Measurements from ENCODE around the gene ZWILCH.
"Not testable (repeated sequence)": the region's sequence is repeated elsewhere in the genome, so short reads cannot be mapped to it uniquely, and the experiment has no call there.

The ZWILCH gene

DNA sequence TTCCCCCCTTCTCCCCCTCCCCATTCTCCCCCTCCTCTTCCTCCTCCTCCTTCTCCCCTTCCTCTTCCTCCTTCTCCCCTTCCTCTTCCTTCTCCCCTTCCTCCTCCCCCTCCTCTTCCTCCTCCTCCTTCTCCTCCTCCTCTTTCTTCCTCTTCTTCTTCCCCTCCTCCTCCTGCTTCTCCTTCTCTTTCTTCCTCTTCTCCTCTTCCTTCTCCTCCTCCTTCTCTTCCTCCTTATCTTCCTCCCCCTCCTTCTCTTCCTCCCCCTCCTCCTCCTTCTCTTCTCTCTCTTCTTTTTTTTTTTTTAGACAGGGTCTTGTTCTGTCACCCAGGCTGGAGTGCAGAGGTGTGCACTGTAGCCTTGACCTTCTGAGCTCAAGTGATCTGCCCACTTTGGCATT, 81.9 kb downstream of the ZWILCH start:
- DNase-seq: no peak

DNA sequence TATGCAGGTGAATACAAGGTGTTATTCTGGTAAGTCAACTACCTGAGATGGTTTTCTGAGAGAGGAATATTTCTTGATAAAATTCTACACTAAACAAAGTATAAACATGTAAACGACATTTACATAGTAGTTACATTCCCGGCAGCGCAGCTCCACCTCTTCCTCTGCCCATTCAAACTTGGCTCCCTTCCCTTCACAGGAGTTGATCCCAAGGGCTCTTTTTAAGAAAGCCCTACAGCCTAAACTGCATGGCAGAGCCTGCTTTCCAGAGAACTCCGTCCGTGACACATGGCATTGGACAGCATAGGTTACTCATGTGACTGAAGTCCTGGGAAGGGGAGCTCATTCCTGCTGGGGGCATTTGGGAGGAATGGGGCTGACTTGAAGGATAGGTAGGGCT, 82.6 kb downstream of the ZWILCH start:
- DNase-seq: no peak

DNA sequence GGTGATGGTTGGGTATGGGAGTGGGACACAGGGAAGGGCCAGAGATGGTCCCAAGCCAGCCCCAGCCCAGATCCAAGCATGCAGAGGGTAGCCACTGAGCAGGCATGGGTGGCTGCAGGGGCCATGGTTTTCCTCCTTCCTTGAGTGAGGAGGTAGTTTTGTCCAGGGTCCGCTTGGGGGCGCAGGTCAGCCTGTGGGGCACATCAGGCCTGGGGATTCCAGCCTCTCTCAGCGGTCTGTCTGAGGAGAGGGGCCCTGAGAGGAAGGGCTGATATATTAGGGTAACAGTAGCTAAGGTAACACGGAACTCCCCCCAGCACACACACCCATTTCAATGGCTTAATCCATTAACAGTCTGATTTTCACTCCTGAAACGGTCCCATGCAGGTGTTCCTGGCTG, 83.4 kb downstream of the ZWILCH start:
- no peak for DNase-seq

DNA sequence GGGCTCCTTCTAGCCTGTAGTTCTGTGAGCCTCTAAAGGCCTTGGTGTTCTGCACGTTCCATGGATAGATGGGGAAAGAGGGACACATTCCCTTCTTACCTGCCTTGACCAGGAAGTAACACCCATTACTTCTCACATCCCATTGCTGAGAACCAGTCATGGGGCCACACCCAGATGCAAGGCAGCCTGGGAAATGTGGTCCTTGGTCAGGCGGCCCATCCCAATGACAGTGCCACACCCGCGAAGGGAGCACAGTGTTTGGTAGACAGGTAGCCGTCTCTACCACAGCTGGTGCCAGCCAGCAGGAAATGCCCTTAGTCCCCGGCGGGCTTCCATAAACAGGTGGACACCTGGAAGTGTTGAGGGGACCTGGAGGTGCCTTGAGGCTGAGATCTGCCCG, 83.8 kb downstream of the ZWILCH start:
- DNase-seq: no peak

DNA sequence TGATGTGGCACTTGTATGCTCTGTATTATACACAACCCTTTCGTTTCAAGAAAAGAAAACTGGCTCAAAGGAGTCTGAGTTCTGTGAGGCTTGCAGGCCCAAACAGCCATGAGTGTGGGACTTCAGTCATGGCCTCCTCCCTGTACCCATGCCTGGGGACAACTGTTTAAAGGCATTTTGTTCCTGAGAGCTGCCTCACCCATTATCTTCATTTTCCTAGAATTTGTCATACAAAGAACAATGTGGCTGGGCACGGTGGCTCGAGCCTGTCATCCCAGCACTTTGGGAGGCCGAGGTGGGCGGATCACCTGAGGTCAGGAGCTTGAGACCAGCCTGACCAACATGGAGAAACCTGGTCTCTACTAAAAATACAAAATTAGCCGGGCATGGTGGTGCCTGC, 84.3 kb downstream of the ZWILCH start:
- not testable (repeated sequence) for DNase-seq

DNA sequence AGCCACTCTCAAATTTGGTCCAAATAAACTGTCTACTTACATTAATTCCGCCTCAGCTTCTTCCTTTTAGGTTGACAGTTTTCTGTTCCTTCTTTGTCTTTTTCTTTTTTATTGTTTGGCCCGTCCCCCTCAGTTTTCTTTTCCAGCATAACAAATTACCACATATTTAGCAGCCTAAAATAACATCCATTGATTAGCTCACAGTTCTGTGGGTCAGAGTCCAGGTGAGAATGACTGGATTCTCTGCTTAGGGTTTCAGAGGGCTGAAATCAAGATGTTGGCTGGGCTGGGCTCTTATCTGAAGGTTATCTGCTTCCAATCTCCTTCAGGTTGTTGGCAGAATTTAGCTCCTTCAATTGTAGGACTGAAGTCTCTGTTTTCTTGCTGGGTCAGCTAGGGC, 85.3 kb downstream of the ZWILCH start:
- no peak for DNase-seq

DNA sequence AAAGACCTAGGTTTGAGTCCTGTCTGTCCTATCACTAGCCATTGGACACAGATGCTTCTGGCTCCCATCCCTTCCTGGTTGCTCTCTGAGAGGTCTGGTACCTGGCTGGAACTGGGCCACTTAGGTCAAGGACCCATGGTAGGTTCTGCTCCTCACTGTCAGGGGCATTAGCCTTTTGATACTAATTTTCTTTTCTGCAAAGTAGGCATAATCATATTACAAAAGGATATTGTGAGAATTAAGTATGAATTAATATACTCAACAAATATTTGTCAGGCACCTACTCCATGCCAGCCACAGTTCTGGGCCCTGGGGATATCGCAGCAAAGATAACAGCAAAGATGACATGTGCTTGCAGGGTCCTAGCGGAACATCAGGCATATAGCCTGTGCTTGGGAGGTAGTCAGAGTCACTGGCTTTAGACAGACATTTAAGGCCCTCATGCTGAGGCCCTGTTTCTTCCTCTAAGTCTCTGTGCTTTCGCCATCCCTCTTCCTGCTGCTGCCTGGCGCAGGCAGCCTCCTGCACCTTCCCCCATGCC, 86.3 kb downstream of the ZWILCH start:
- no peak for DNase-seq

DNA sequence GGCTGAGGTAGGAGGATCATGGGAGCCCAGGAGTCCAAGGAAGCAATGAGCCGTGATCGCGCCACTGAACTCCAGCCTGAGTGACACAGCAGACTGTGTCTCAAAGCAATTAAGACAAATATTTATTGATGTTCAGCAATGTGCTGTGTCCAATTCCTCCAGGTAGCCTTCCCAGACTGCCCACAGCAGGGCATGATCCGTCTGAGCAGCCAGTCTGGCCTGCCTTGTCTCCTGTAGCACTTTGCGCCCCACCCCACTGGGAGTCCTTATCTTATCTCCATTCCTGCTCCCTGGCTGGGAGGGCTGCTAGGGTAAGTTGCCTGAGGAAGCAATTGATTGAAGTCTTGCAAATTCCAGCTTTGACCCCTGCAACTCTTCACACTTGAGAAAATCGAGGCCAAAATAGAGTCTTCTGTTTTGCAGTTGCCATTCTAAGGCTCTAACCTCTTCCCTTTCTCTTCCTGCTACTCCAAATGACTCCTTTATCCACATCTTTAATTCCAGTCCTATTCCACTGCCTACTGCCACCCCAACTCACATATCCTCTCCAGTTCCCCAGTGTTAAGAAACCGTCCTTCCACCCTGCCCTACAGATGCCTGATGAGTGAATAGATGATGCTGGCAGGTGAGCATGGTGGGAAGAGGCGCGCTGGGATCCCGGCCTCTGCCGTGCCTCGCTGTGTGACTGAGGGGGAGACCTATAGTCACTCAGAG, 87.5 kb downstream of the ZWILCH start:
- DNase-seq: no peak

DNA sequence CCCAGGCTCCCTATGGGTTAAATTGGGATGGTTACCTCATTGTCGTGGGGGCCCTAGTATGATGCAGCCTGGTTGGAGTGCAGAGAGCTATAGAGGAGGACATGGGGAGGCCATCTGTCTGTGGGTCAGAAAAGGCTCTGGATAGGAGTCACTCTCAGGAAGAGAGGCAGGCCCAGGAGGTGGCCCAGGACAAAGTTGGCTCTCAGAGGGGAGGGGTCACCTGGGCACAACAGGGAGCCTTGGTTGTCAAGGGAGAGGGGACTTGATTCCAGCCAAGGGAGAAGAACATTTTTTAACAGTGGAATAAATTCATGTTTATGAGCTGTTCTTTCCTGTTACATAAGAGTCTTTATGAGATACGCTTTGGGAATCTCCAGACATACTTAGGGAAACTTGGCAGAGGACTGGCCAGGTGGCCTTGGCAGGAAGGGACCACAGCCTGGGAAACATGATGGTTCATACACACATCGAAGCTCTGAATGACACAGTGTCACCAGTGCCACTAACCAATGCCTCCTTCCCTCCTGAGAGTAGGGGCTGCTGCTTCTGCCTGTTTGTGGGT, 88.2 kb downstream of the ZWILCH start:
- DNase-seq: no peak

DNA sequence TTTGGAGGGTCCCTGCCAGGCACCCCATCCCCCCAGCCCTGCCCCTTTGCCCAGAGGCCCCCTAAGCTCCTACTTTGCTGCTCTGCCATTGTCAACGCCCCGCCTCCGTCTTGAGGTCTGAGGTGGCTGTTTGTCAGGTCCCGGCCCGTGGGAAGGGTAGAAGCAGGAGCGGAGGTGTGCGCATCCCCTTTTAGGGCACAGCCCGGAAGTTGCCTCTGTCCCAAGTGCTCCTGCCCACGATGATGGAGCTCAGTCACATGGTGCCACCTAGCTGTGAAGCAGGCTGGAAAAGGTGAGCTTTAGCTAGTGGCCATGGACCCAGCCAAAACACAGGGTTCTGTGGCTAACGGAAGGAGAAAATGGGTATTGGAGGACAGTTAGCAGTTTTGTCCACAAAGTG, 89.2 kb downstream of the ZWILCH start:
- DNase-seq: no peak

DNA sequence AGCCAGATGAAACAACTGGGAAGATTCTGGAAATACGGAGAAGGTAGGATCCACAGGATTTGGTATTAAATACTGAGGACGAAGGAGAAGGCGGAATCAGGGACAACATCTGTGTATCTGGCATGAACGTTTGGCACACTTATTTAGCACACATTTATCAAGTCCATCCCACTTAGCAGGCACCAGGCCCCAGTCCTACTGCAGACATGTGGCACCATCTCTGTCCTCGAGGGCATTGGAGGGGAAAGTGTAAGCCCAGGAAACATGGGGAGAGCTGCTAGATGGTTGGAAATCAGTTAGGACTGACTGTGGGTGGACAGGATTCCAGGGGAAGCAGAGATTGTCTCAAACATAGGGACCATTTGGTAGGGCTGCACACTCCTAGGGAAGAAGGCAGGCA, 89.7 kb downstream of the ZWILCH start:
- DNase-seq: no peak

DNA sequence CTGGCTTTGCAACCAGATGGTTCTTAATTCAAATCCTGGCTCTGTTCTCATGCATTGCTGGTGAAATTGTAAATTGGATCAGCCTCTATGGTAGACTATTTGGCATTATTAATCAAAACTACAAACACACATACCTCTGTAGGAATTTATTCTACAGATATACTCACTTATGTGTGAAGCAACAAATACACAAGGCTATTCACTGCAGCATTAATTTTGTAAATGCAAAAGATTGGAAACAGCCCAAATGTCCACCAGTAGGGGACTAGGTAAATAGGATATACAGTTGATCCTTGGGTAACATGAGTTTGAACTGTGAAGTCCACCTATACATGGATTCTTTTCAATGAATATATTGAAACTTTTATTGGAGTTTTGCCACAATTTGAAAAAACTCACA, 90.2 kb downstream of the ZWILCH start:
- no peak for DNase-seq

DNA sequence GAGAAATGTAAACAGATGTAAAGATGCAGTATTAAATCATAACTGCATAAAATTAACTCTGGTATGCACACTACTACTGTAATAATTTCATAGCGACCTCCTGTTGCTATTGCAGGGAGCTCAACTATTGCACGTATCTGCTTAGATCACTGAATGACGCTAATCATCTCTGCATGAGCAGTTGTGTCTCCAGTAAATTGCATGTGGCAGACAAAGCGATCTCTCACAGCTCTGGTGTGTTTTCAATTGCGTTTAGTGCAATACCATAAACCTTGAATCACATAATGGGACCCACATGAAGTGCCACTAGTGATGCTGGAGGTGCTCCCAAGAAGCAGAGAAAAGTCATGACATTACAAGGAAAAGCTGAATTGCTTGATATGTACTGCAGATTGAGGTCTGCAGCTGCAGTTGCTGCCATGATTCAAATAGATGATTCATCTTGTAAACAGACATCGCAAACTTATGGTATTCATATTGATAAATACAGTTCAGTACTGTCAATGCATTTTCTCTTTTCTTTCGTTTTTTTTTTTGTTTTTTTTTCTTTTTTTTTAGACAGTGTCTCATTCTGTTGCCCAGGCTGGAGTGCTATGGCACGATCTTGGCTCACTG, 90.9 kb downstream of the ZWILCH start:
- no peak for DNase-seq

DNA sequence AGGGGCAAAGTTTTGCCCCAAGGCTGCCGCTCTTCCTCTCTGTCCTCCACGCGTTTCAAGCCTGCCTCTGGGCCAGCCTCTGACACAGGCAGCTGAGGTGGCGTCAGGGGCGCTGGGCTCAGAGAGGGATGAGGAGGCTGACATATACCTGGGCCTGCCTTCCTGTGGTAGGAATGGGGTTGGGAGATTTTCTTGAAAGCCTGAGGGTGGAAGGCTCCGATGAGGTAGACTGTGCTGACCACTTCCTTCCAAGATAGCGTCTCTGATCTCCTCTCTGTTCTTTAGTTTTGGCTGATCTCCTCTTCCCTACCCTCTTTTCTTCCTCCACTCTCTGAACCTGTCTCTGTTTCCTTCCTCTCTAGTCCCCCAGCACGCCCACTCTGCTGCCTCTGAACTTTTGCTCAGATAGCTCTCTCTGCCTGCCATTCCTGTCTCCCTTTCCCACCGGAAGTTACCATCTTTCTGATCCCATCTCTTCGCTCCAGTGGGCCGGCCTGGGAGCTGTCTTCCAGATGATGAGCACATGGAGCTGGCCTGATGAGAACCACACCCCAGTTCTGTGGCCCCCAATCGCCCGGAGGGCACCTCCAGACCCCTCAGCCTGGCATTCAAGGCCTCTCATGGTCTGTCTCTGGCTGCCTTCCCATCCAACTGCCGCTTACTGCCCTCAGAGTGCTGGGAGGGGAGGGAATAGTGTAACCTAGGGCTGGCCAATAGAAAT, 93.1 kb downstream of the ZWILCH start:
- no peak for DNase-seq

All from KG1 (cell line).